GM23248 (cell line): ENCODE measurements around the gene ADCY7.

ENCODE experiments used
- EZH2 ChIP-seq: fragments of 200-600 bp; sonication (generic); IDR thresholded peaks from 2 replicates; pipeline ENCODE4 v1.6.1; 2018; ENCODE audit warnings: antibody characterized with exemption, mild to moderate bottlenecking; ENCODE audit not compliant: insufficient read depth, poor library complexity, severe bottlenecking
- EZH2phosphoT487 ChIP-seq: fragments of 200-600 bp; sonication (generic); IDR thresholded peaks from 2 replicates; pipeline ENCODE4 v1.6.1; 2018; ENCODE audit warnings: antibody characterized with exemption, moderate library complexity, mild to moderate bottlenecking, low read depth; ENCODE audit not compliant: insufficient read depth

GRCh38 chr16:50304467-50305440 lies 38.4 kb downstream of the ADCY7 start:
- TF ChIP-seq EZH2 (no peak), EZH2phosphoT487 (no peak)
